ENCODE results near the gene TMEM181.

- no peak for TF ChIP-seq YY1 (IDR thresholded peaks at IDR 0.05; ENCODE audit: insufficient read depth, insufficient read length)
- no peak for TF ChIP-seq ZNF274 (IDR thresholded peaks at IDR 0.05; ENCODE audit: low read depth, low read length)
Observed at GRCh38 chr6:158633127-158633526, 73.2 kb downstream of the TMEM181 start.

Data from NT2/D1 (cell line).